Peyer's patch (tissue), 4 donors: Measurements from ENCODE around the gene NGB.

Source experiments
- POLR2A ChIP-seq, 2 donors: fragments of 450-650 bp; IDR thresholded peaks; one replicate each; pipeline ENCODE4 v1.5.1; 2017; ENCODE audit warnings: antibody characterized with exemption in 2 of 2, mild to moderate bottlenecking in 2 of 2, moderate library complexity in 2 of 2
- TF ChIP-seq, protein P1 (sequence below), 6 experiments: fragments of 450-650 bp in 4 of 6; fragments of 200-600 bp in 2 of 6; sonication (generic) in 1 of 6; IDR thresholded peaks; one replicate each; pipeline ENCODE4 v1.5.1; 2017 to 2019; ENCODE audit warnings: antibody characterized with exemption in 6 of 6, mild to moderate bottlenecking in 3 of 6, moderate library complexity in 1 of 6

GRCh38 chr14:77268989-77269600, 1.9 kb downstream of the NGB start:
- no peak for TF ChIP-seq POLR2A (IDR thresholded peaks at IDR 0.05)
- TF ChIP-seq, protein P1, sequence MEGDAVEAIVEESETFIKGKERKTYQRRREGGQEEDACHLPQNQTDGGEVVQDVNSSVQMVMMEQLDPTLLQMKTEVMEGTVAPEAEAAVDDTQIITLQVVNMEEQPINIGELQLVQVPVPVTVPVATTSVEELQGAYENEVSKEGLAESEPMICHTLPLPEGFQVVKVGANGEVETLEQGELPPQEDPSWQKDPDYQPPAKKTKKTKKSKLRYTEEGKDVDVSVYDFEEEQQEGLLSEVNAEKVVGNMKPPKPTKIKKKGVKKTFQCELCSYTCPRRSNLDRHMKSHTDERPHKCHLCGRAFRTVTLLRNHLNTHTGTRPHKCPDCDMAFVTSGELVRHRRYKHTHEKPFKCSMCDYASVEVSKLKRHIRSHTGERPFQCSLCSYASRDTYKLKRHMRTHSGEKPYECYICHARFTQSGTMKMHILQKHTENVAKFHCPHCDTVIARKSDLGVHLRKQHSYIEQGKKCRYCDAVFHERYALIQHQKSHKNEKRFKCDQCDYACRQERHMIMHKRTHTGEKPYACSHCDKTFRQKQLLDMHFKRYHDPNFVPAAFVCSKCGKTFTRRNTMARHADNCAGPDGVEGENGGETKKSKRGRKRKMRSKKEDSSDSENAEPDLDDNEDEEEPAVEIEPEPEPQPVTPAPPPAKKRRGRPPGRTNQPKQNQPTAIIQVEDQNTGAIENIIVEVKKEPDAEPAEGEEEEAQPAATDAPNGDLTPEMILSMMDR (IDR thresholded peaks at IDR 0.05) = no peak
